GM23338 (cell line): Measurements from ENCODE around the gene CHN1.

Source experiments
- CTCF ChIP-seq, 2 experiments: fragments of 200-600 bp in 1 of 2; sonication (generic) in 1 of 2; conservative IDR thresholded peaks; 2 replicates each; pipeline versions ENCODE4 v1.5.1 to v1.6.1; 2016 to 2017; ENCODE audit warnings: antibody characterized with exemption in 2 of 2, low read depth in 2 of 2, mild to moderate bottlenecking in 2 of 2, moderate library complexity in 1 of 2
- EZH2 ChIP-seq: fragments of 200-600 bp; sonication (generic); IDR thresholded peaks from one replicate; pipeline ENCODE4 v1.8.0; 2017; ENCODE audit warnings: antibody characterized with exemption, mild to moderate bottlenecking, low read depth; ENCODE audit not compliant: unreplicated experiment
- EZH2phosphoT487 ChIP-seq: fragments of 200-600 bp; sonication (generic); IDR thresholded peaks from one replicate; pipeline ENCODE4 v1.8.1; 2018; ENCODE audit warnings: antibody characterized with exemption; ENCODE audit not compliant: unreplicated experiment
- JUNB ChIP-seq: IDR thresholded peaks from one replicate; pipeline ENCODE4 v1.6.1; 2016; ENCODE audit warnings: antibody characterized with exemption; ENCODE audit not compliant: unreplicated experiment
- POLR2AphosphoS5 ChIP-seq: IDR thresholded peaks from 2 replicates; pipeline ENCODE4 v1.6.1; 2016; ENCODE audit warnings: antibody characterized with exemption, low read depth
- REST ChIP-seq: IDR thresholded peaks from one replicate; pipeline ENCODE4 v1.6.1; 2018; ENCODE audit warnings: antibody characterized with exemption; ENCODE audit not compliant: unreplicated experiment
- ZNF331 ChIP-seq: fragments of 250-450 bp; sonication (Bioruptor Pico); IDR thresholded peaks from 2 replicates; pipeline ENCODE4 v1.5.0; 2020; ENCODE audit warnings: low read depth, mild to moderate bottlenecking, moderate library complexity
- TF ChIP-seq, protein P1 (sequence below): IDR thresholded peaks from 2 replicates; pipeline ENCODE4 v1.6.1; 2016; ENCODE audit warnings: antibody characterized with exemption

GRCh38 chr2:174979996-174980395 lies 25.2 kb downstream of the CHN1 start:
- no peak for TF ChIP-seq CTCF (conservative IDR thresholded peaks at IDR 0.05; ENCODE audit: low read depth in 2 of 2)
- TF ChIP-seq, protein P1, sequence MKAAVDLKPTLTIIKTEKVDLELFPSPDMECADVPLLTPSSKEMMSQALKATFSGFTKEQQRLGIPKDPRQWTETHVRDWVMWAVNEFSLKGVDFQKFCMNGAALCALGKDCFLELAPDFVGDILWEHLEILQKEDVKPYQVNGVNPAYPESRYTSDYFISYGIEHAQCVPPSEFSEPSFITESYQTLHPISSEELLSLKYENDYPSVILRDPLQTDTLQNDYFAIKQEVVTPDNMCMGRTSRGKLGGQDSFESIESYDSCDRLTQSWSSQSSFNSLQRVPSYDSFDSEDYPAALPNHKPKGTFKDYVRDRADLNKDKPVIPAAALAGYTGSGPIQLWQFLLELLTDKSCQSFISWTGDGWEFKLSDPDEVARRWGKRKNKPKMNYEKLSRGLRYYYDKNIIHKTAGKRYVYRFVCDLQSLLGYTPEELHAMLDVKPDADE: no peak
- no peak for TF ChIP-seq POLR2AphosphoS5
- no peak for TF ChIP-seq EZH2
- TF ChIP-seq REST: no peak
- TF ChIP-seq JUNB: no peak
- TF ChIP-seq EZH2phosphoT487: no peak
- no peak for TF ChIP-seq ZNF331 (CRISPR knock-in tag)
